ENCODE results near the gene KNCN. TPM values are rescaled to one million over a fixed set of nuclear protein-coding genes. Genes with fewer than 3 reads are reported as not detected.

Gene KNCN
- total RNA-seq, 1 donor from 2014 or later, result not detected

DNA sequence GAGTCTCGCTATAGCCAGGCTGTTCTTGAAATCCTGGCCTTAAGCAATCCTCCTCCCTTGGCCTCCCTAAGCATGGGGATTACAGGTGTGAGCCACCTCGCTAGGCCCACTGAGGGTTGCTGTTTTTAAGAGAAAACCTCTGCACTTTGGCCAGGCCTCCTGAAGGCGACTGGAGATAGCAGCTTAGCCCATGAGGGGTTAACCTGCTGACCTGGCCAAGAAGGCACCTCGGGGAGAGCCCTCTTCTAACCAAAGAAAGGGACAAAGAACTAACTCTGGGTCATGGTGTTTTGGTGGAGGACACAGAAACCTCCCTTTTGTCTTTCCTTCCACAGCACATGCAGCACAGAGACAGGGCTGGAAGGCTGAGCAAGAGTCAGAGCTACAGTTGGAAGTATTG is 17.7 kb upstream of the KNCN start:
- DNase-seq (ENCODE audit: low spot score), result no peak

- no peak for DNase-seq (ENCODE audit: low spot score)
Observed at GRCh38 chr1:46568461-46568891, 17.0 kb upstream of the KNCN start.

DNA sequence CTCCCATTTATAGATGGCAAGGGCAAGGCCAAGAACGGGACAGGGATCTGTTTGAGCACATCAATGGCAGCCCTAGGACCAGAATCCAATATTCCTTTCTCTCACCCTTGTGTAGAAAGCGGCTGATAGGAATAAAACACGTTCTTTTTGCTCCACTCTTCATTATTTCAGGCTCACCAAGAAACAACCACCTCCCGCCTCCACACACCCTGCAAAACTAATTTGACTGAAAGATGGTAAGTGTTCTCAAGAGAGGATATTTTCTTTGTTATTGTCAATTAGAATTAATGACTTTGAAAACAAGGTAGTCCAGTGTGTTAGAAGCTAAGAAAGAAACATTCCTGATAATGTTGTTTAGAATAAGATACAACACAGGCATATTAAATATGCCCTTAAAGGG is 11.9 kb upstream of the KNCN start:
- DNase-seq (ENCODE audit: low spot score), result no peak

DNA sequence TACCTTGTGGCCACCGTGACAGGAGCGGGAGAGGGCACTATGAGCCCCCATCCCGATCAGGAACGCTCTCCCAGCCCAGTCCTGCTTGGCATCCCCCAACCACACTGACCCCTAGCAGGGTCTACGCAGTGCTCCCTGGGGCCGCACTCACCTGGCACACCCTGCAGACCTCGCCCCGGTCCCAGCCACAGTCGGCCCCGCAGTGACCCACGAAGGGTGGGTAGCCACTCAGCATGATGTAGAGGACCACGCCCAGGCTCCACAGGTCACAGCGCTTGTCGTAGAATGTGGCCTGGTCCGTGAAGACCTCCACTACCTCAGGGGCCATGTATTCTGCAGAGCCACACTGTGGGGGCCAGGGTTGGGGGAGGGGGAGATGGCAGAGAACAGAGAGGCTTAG is 11.1 kb upstream of the KNCN start:
- no peak for DNase-seq (ENCODE audit: low spot score)

- no peak for DNase-seq (ENCODE audit: low spot score)
Observed at GRCh38 chr1:46558966-46559365, 7.5 kb upstream of the KNCN start.

- DNase-seq (ENCODE audit: low spot score), result no peak
Observed at GRCh38 chr1:46558141-46558963, 6.9 kb upstream of the KNCN start.

- no peak for DNase-seq (ENCODE audit: low spot score)
Observed at GRCh38 chr1:46557403-46557802, 6.0 kb upstream of the KNCN start.

DNA sequence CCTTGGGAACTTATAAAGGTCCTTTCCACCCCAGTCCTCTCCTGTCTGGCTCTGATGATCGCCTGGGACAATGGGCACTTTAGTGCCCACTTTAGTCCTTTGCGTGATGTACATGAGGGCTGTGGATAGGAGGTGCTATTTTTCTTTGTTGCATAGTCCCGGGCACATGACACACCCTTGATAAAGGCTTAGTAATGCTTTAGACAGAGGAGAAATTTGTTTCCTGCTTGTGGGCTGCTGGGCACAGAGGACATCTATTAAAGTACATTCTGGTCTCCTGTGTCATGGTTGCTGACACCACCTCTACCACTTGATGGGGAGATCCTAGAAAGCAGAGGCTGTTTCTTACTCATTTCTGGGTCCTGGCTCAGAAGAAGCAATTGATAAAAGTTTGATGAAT is 5.4 kb upstream of the KNCN start:
- DNase-seq (ENCODE audit: low spot score), result no peak

DNA sequence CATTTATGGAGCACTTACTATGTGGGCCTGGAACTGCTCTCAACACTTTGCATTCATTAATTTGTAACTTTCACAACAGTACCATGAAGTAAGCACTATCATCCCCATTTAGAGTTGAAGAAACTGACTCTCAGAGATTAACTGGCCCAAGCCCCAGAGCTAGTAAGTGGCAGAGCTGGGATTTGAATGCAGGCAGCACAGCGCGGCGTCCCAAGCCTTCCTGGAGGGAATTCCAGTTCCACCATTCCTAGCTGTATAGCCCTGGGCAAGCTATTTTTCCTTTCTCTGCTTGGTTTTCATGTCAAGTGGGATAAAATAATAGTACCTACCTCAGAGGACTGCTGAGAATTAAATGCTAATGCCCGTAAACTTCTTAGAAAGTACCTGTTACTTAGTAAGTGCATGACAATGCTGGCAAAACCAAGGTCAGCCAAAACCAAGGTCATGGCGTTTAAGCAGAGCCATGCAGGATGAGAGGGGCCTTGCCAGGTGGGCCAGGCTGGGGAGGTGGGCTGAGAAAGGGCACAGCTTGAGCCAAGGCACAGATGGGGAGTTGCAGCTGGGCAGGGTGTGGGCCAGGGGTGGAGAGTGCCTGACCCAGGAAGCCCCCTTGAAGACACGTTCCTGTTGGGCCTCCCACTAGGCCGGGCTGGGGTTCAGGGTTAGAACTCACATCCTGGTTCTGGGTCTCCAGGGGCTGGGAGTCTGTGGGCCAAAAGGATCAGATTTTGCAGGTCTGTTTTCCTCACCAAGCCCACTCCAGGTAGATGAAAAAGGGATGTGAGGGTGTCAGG is 4.6 kb upstream of the KNCN start:
- DNase-seq (ENCODE audit: low spot score), result no peak

DNA sequence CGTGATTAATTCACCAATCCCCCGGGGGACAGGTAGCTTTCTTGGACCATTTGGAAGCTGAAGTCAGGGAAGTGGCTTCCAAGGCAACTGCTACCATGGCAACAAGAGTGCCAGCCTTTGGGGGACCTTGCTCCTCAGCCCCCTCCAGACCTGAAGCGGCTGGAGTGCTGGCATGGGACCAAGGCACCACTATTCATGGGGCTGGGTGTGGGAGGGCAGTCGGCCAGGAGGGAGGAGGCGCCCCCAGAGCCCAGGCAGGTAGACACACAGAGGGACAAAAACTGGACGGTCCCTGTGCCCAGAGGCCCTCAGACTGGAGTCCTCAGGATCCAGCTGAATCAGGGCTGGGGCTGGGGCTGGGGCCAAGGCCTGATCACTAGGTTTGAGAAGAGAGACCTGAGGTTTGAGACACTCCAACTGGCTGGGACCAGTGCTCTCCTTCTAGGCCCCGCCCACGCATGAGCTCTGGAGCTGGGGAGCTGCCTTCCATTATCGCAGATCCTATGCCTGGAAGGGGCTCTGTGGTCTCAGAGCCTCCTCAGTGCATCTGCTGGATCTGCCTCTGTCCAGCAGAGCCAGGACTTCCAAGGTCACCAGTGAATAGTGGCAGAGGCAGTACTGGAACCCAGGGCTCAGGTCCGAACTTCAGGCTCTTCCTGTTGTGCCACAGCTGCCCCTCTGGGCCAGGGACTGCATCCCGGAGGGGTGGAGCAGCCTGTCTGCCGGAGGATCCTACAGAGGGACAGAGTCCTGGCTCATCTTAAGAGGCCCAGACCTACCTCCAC is 3.3 kb upstream of the KNCN start:
- no peak for DNase-seq (ENCODE audit: low spot score)

GRCh38 chr1:46554236-46554596 is 2.8 kb upstream of the KNCN start:
- no peak for DNase-seq (ENCODE audit: low spot score)

GRCh38 chr1:46553506-46553905 is 2.1 kb upstream of the KNCN start:
- no peak for DNase-seq (ENCODE audit: low spot score)

GRCh38 chr1:46552357-46553237 is 1.1 kb upstream of the KNCN start:
- no peak for DNase-seq (ENCODE audit: low spot score)

DNA sequence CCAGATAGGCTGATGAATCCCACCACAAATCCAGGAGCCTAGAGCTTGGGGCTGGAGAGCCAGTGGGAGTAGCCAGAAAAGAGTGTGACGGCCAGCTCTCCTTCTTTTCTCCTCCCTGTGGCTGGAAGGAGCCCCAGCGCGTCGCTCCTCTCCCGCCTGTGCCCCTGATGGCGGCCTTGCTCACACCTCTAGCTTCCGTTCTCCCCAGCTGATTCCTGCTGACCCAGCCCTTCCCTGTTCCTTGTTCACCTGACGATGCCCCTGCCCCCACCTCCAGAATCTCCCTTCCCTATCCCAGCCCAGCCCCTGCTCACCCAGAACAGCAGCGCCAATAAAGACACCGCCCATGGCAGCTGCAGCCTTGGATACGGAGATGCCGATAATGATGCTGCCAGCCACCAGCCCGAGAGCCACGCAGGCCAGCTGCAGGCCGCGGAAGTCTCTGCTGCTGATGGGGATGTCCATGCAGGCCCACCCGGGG is 656 bp downstream of the KNCN start:
- DNase-seq (ENCODE audit: low spot score), result no peak

GRCh38 chr1:46549697-46550681 is 1.5 kb downstream of the KNCN start:
- no peak for DNase-seq (ENCODE audit: low spot score)

GRCh38 chr1:46547481-46548383 is 3.7 kb downstream of the KNCN start:
- no peak for DNase-seq (ENCODE audit: low spot score)

GRCh38 chr1:46546210-46546609 is 5.2 kb downstream of the KNCN start:
- no peak for DNase-seq (ENCODE audit: low spot score)

DNA sequence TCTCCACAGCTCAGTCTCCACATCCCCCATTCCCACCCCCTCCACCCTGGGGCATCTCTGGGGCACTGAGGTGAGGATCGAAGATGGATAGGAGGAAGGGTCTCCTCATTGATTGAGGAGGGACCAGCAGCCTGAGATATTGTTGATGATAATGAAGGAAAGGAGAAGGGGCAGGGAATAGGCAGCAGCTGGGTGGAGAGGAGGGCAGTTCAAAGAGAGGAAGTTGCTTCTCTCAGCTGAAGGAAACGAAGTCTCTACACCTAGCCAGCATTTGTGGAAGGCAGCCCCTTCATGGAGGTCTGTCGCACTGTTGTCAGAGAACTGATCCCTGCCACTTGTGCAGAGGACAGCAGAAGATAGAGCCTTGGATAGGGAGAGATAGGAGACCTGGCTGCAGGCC is 5.7 kb downstream of the KNCN start:
- no peak for DNase-seq (ENCODE audit: low spot score)

All from mucosa of gallbladder (tissue), 1 donor.